ENCODE results near the gene ST6GALNAC6. TPM values are rescaled to one million over a fixed set of nuclear protein-coding genes. Genes with fewer than 3 reads are reported as not detected.
"Not testable (repeated sequence)": the region's sequence is repeated elsewhere in the genome, so short reads cannot be mapped to it uniquely, and the experiment has no call there.

The ST6GALNAC6 gene
- total RNA-seq, 1 experiment from 2014 or later, result 40.6 TPM

DNA sequence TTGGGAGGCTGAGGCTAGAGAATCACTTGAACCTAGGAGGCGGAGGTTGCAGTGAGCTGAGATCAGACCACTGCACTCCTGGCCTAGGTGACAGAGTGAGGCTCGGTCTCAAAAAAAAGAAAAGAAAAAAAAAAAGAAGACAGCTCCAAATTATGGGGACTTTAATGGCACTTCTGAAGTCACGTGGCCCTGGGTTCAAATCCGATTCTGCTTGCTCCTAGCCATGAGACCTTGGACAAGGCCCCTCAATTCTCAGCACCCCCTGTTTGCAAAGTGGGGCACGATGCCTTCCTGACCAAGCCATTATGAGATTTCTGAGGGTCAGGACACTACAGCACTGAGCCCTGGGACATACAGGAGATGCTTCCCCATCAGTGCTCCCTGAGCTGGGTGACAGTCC lies 43.9 kb downstream of the ST6GALNAC6 start:
- no peak for DNase-seq (ENCODE audit: low spot score)

- DNase-seq (ENCODE audit: low spot score), result no peak
Observed at GRCh38 chr9:127854960-127855359, 44.4 kb downstream of the ST6GALNAC6 start.

DNA sequence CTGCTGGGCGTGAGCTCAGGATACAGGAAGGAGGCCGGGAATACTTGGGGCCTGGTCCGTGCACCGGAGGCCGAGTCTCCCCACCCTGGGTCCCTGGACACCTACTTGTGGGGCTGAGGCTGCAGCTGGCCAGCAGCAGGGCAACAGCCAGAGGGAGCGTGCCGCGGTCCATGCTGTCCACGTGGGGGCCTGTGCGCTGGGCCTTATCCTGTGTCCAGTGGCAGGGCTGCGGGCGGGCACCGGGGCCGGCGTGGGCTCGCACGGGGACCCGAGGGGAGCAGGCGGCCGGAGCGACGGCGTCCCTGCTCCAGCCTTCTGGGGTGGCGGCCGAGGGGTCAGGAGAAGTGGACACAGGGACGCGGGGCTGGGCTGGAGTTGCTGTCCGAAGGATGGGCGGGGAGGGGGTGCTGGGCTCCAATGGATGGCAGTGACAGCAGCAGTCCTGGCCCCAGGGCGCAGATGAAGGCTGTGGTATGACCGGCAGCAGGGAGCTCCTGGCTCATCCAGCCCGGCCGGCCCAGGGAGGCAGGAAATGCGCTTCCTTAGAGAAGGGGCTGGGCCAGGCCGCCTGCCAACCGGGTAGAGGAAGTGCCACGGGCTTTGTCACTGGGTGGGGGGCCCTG lies 45.1 kb downstream of the ST6GALNAC6 start, which contains the start of gene ENG:
TSS of gene ENG (minus strand) at position 475 of the 623 bp plus-strand sequence. CDS start at position 172, 303 bp downstream.
- peak; percentile 83 for DNase-seq (ENCODE audit: low spot score)

DNA sequence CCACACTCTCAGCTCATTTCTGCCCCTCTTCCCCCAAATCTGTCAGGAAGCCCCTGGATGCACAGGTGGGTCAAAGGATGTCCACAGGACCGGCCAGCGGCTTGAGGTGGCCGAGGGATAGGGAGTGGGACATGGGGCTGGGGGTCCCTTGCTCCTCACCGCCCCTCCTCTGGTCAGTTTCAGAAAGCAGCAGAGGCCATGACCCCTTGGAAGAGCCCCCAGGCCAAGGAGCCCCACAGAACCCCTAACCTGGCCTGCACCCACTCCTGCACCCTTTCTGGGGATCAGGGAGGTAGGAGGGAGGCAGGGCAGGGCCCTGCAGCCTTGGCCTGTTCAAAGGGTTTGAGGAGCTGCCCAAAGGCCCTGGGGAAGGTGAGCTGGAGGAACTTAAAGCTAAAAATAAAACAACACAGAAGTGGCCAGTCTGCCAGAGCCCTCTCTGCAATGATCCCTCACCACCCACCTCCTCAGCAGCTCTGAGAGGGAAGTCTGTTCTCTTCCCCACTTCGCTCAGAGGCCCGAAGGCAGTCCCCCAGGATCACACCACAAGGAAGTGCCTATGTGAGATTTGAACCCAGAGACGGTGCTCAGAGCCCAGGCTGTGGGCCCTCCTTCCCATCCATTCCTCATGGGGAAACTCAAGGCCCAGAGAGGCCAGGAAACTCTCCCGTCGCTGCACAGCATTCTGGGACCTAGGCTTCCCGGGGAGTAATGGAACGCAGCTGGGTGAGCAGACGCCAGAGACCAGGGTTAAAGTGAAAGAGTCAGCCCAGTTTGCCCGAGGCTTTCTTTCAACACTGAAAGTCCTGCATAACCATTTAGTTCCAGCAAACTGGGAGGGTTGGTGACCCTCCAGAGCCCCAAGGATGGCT lies 45.9 kb downstream of the ST6GALNAC6 start:
- no peak for DNase-seq (ENCODE audit: low spot score)

DNA sequence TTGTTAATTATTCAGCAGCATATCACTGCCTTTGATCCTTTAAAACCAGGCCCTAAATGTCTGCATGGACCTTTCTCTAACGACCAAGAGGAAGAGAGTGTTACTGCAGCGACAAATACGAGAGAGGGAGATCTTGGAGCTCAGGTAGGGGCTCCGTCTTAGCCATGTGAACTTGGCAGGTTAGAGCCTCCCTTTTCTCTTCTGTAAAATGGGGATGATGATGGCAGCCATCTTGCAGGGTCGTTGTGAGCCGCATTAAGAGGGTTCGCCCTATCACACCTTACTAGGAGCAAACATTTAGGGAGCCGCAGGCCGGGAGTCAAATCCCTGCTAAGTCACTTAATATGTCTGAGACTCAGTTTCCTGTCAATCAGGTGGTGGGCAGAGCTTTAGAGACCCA lies 46.6 kb downstream of the ST6GALNAC6 start:
- no peak for DNase-seq (ENCODE audit: low spot score)

- DNase-seq (ENCODE audit: low spot score), result no peak
Observed at GRCh38 chr9:127850286-127850830, 49.0 kb downstream of the ST6GALNAC6 start.

DNA sequence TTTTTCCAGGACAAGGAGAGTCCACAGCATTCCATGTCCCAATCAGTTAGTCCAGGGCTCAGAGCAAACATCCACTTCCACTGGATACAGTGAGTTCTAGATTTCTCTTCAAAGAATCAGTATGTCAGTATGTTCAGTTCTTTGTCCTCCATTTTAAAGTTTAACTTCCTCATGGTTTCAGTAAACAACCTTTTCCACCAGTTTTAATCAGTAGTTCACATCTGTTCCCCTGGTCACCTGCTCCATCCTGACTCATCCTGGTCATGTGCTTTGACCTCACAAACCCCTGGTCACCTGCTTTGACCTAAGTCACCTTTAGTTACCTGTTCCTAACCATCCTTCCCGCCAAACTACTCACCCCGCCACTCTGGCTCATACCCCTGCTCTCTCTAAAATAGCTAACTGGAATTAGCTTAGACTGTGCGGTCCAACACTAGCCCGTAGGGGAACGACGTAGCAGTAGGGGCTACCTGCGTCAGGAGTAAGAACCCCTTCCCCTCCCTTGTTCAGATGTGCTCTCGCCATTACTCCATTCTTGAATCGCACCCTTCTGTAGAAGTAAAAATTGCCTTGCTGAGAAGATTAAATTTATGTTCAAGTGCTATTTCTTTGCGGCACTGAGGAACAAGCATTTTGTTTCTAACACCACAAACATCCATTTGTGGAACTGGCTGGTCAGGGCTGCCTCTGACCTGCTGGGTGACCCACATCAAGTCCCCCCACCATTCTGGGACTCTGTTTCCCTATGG lies 50.5 kb downstream of the ST6GALNAC6 start:
- no peak for DNase-seq (ENCODE audit: low spot score)

DNA sequence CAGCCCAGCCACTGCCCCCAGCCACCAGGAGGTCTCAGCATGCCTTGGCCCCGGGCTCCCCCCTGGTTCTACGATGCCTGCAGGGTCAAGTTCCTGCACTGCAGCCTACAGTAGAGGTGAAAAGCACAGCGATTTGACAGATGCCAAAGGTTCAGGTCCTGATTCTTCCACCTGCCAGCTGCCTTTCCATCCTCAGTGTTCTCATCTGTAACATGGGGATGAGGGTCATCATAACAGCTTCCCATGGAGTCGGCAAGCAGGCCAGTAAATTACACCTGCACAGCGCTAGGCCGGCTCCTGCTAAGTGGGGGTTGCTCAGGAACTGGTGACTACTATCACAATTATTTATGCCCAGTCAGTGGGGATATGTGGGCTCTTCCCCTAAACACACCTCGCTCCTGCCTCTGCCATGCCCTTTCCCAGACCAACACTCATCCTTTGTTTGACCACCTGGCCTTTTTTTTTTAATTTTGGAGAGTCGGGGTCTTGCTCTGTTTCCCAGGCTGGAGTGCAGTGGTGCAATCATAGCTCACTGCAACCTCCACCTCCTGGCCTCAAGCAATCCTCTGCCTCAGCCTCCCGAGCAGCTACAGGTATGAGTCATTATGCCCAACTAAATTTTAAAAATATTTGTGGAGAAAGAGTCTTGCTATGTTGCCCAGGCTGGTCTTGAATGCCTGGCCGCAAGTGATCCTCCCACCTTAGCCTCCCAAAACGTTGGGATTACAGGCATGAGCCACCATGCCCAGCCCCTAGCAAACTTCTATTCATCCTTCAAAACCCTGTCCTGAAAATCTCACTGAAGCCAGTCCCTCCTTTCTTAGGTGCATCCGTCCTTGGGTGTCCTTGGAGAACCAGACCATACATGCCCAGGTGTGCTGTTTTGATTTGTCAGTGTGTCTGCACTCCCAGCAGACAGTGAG lies 51.3 kb downstream of the ST6GALNAC6 start:
- no peak for DNase-seq (ENCODE audit: low spot score)

DNA sequence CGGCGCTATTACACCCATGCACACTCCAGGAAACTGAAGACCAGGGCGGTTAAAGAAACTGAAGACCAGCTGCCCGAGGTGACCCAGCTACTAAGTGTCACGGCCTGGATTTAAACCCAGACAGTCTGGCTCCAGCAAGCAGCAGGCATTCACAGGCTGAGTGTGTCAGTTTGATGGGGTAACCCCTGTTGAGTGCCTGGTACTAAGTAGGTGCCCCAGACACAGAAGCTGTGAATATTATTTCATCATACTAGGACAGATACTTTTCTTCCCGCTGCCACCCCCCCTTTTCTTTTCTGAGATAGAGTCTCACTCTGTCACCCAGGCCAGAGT lies 52.3 kb downstream of the ST6GALNAC6 start:
- peak; percentile 87 for DNase-seq (ENCODE audit: low spot score)

- peak; percentile 71 for DNase-seq (ENCODE audit: low spot score)
Observed at GRCh38 chr9:127846443-127847177, 52.8 kb downstream of the ST6GALNAC6 start.

GRCh38 chr9:127845619-127846018 lies 53.8 kb downstream of the ST6GALNAC6 start:
- not testable (repeated sequence) for DNase-seq (ENCODE audit: low spot score)

DNA sequence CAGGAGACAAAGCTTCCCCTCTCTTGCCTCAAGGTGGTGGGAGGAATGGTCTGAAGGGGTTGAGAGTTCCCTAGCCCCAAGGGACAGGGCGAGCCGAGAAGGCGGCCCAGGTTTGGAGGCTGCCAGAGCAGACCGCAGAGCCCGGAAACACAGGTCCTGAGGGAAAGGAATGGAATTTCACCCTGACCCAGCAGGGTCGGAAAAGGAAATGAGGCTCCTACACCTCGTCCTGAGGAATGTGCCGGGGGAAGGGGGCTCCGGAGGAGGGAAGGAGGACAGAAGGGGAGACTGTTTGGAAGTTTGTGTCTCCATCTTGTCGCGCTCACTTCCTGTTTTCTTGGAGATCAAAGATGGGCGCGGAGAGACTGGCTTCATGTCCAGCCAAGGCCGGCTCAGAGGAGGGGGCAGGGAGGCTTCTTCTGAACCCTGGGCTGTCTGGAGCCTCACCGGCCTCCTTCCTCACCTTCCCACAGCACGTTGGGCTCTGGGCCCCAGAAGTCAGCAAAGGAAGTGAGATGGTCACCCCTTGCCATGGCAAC lies 54.5 kb downstream of the ST6GALNAC6 start:
- peak; percentile 90 for DNase-seq (ENCODE audit: low spot score)

DNA sequence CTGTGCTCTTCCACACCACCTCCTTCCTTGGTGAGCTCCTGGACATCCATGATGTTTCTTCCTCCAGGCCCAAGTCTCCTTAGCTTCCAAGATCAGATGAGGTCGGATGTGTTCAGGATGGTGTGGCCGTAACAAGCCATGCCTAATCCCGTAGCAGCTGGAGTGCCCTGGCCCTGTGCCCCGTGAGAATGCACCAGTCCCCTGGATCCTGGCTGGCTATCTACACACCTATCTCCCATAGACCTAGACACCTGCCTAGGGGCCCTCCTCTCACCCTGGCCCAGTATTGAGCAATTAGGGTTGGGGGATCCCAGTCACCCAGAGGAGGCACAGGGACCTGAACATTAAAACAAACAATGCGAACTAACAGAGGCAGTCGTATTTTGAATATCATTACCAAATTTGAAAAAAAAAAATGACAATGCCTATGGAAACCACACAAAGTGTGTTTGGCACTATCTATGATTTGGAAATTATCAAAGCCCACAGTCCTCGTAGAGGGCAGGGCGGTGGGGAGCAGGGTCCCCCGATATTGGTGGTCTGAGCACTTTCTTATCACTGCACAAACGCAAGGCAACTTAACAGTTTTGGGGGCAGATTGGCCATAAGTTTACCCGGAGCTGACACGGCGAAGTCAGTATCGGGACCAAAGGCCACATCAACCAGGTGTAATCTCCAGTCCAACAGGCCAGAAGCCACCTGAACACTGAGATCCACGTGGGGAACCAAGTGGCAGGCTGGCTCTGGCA lies 58.1 kb downstream of the ST6GALNAC6 start:
- DNase-seq (ENCODE audit: low spot score), result no peak

DNA sequence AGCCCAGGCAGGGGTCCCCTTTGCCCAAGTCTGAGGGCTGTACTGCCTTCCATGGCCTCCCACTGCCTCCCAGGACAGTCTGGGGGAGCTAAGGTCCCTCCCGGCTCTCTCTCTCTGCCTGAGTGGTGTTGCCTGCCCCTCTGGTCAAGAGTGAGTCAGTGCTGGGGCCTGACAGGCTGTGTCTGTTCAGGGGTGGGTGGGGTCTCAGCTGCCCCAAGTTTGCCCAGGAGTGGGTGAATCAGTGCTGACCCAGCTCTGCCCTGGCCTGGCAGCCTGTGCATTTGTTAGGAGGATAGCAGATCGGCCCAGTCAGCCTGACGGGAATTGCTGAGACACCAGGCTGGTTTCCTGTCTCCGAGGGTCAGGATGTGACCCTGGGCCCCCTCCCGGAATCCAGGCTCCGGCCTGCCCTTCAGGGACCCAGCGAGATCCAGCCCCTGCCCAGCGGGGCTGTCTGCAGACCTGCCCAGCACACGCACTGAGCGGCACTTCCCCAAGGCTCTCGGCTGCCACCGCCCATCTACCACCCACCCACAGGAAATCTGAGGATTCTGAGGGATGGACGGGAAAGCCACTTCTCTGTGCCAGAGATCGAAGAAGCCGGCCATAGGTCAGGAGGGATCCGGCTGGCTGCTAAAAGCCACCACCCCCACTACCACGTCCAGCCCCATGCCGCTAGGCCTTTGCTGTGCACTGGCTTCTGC lies 60.9 kb downstream of the ST6GALNAC6 start:
- DNase-seq (ENCODE audit: low spot score), result peak; percentile 99

DNA sequence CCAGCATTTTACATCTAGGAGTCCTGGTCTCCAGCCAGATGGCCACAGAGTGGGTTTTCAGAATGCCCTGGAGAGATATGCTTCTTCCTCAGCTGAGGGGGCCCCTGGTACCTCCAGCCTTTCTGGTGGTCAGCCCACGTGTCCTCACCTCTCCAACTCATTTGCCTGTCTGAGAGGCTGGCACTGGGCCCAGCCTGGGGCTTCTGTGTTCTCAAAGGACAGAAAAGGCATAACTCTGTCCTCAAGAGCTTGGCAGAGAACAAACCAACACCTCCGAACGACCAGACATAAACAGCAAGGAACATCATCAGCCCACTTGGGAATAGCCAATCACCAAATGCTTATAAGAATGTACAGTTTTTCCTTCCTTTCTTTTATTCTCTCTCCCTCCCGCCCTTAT lies 62.1 kb downstream of the ST6GALNAC6 start:
- DNase-seq (ENCODE audit: low spot score), result no peak

GRCh38 chr9:127836561-127836960 lies 62.8 kb downstream of the ST6GALNAC6 start:
- not testable (repeated sequence) for DNase-seq (ENCODE audit: low spot score)

DNA sequence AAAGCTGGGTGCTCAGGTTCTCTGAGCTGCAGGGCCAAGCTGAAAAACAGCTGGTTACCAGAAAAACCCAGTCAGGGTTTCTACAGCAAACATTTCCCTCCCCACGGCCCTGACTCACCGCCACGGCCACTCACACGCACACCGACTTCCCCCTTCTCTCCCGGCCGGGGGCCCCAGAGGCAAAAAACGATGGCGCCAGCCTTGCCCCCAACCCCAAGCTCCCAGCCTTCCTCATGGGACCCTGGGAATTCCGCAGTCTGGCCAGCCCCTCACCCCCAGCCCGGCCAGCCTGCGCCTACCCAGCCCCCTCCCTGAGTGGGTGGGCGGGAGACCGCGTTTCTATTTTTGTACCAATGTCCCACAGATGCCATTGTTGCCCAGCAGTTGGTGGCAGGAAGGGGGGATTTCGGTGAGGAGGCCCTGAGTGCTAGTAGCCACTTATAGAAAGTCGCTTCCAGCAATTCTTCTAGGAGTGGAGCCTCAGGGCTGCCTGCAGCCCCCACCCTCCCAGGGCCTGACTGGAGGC lies 63.3 kb downstream of the ST6GALNAC6 start:
- no peak for DNase-seq (ENCODE audit: low spot score)
